Heart right ventricle (tissue), 16 donors: ENCODE measurements around the gene SELENOW. TPM values are rescaled to one million over a fixed set of nuclear protein-coding genes. Genes with fewer than 3 reads are reported as not detected.
A peak's percentile ranks its signal among the peaks of the same experiment; 100 is the strongest.
"Not testable (repeated sequence)": the region's sequence is repeated elsewhere in the genome, so short reads cannot be mapped to it uniquely, and the experiment has no call there.

Experiments used
- ATAC-seq, 8 donors: fragments of 200-7000 bp; cut with Tn5 transposase; one replicate each; pipeline ENCODE4 v1.9.1; 2020; ENCODE audit warnings: mild to moderate bottlenecking in 8 of 8, moderate library complexity in 8 of 8, moderate number of reproducible peaks in 1 of 8
- DNase-seq, 2 donors: peaks; one replicate each; pipeline ENCODE4 v3.0.0-alpha.2; 2020
- H3K27ac ChIP-seq, 10 donors: fragments of 200-600 bp; sonication (generic) in 2 of 10; one replicate each; pipeline versions ENCODE4 v1.5.0 to v1.8.0; 2020 to 2022; ENCODE audit warnings: mild to moderate bottlenecking in 3 of 10
- H3K27me3 ChIP-seq, 7 donors: fragments of 200-600 bp; one replicate each; pipeline ENCODE4 v1.8.0; 2021 to 2022; ENCODE audit warnings: mild to moderate bottlenecking in 2 of 7
- H3K36me3 ChIP-seq, 9 donors: fragments of 200-600 bp; sonication (generic) in 1 of 9; one replicate each; pipeline versions ENCODE4 v1.5.0 to v1.8.0; 2020 to 2022; ENCODE audit warnings: mild to moderate bottlenecking in 2 of 9
- H3K4me1 ChIP-seq, 9 donors: fragments of 200-600 bp; sonication (generic) in 1 of 9; one replicate each; pipeline versions ENCODE4 v1.5.0 to v1.8.0; 2020 to 2022; ENCODE audit warnings: mild to moderate bottlenecking in 4 of 9
- H3K4me3 ChIP-seq, 10 donors: fragments of 200-600 bp; sonication (generic) in 2 of 10; one replicate each; pipeline versions ENCODE4 v1.5.0 to v1.8.0; 2020 to 2022; ENCODE audit warnings: mild to moderate bottlenecking in 7 of 10, moderate library complexity in 2 of 10
- H3K9me3 ChIP-seq, 11 donors: fragments of 200-600 bp in 10 of 11; sonication (generic) in 2 of 11; one replicate each; pipeline versions ENCODE4 v1.5.0 to v1.8.0; 2013 to 2022; ENCODE audit warnings: mild to moderate bottlenecking in 2 of 11, control low read depth in 1 of 11, moderate library complexity in 1 of 11
- CTCF ChIP-seq, 9 donors: fragments of 200-600 bp; sonication (generic) in 2 of 9; IDR thresholded peaks; one replicate each; pipeline versions ENCODE4 v1.5.0 to v1.8.0; 2021 to 2022; ENCODE audit warnings: antibody characterized with exemption in 9 of 9, mild to moderate bottlenecking in 5 of 9, moderate library complexity in 1 of 9
- WGBS, 2 donors: extraction: QIAGEN DNeasy Blood & Tissue Kit; methylation state at CpG; one replicate each; pipeline ENCODE4 v1.1.7; 2013; ENCODE audit warnings: inconsistent platforms in 1 of 2; 5-methylcytosine and 5-hydroxymethylcytosine counted together
- intact Hi-C, 10 donors: fragments of 100-400 bp; cut with DNase I; formaldehyde crosslinking; loops; one replicate each; pipeline versions ENCODE4 v1.11.1 to v1.14.2; 2022
- polyA plus RNA-seq, 2 donors: library from polyadenylated mRNA; stranded (reverse); fragments of 200-250 nt; gene quantifications; one replicate each; pipeline ENCODE4 v1.2.3, GENCODE V29; 2013
- total RNA-seq, 10 donors: library from RNA; stranded (reverse); fragmentation: NEBNext Ultra II Directional in 3 of 10; extraction: Animal tissue kit (Norgen Biotek cat#: 25700) in 3 of 10; gene quantifications; one replicate each; pipeline versions ENCODE4 v1.2.1 to v1.2.4, GENCODE V29; 2021 to 2023
- donor health status: Arrhythmogenic right ventricular cardiomyopathy.
- donor health status: ischemic (EF 13 %, LVEDD 7.1; RV severe dilation, severe dysfunction).
- donor health status: healthy with polysubstance abuse.
- donor health status: DM: no; HTN: yes; CAD: no.
- donor health status: DM: no; HTN: no; CAD: no.
- donor health status: ischemic (EF 25% LVEDD 6.9; RV normal size, moderate dysfunction).
- donor health status: ischemic (EF 25% LVEDD 5.7; RV mildly dilated, moderate dysfunction).
- donor health status: healthy.
- donor health status: DM: yes; HTN: yes; CAD: no.
- donor health status: Ischemic cardiomyopathy.
- donor health status: ischemic (EF 35%, LVEDD 5.7; RV mildly dilated, moderate dysfunction).
- donor health status: nonischemic (EF 11% LVEDD 7.7; RV severe dilation, severe dysfunction).
- donor health status: DM: yes; HTN: yes; CAD: no.
- donor health status: PGD.
- donor health status: ischemic (EF 29% LVEDD 5.4; RV normal size, mild dysfunction).
- donor health status: nonischemic (EF 23%, LVEDD 6.1; RV moderate dilation, normal function).

The SELENOW gene
- total and polyA plus RNA-seq, 12 donors, result 711 to 1,774 (median 1,009) TPM

DNA sequence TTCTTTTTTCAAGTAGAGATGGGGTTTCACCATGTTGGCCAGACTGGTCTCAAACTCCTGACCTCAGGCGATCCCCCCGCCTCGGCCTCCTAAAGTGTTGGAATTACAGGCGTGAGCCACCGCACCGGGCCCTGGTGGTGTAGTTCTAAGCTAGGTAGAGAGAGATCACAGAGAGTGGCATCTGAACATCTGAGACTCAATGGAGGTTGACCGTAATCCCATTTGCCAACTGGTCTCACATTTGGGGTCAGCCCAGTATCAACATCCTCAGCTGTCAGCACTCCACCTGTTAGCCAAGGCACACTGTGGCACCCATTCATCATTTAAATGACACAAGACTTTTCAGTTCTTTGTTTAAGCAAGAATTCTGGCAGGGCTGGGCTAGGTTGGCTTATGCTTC is 8.1 kb downstream of the SELENOW start:
- intact Hi-C loops, result loop anchor here in 5 of 10 donors (5.0 kb wide), 3 partner anchors 69 to 79 kb away; partner anchors contain the start of gene EHD2 (in 3 of the 5)
- no peaks in the 10 kb centered on the region for H3K27me3 ChIP-seq
- WGBS, 2 donors, result 93 to 94% methylated on average over 7 of the region's 7 CpGs
- no peak for DNase-seq
- no peaks in the 10 kb centered on the region for H3K9me3 ChIP-seq
- peaks cover 0 to 38% (median 20%) of the 10 kb centered on the region in 9 donors for H3K4me1 ChIP-seq
- ATAC-seq, result no peak
- no peak overlapping the region for H3K4me3 ChIP-seq
- TF ChIP-seq CTCF (IDR thresholded peaks at IDR 0.05), result no peak
- peaks cover 0 to 64% (median 34%) of the 10 kb centered on the region in 9 donors for H3K36me3 ChIP-seq
- peak overlapping the region in 1 of 10 donors; percentile 26 for H3K27ac ChIP-seq

GRCh38 chr19:47787307-47787706 is 8.8 kb downstream of the SELENOW start:
- DNase-seq, H3K9me3 ChIP-seq, ATAC-seq, H3K4me3 ChIP-seq, H3K27me3 ChIP-seq: not testable (repeated sequence)
- peak overlapping the region in 2 of 10 donors; percentile 5 to 26 for H3K27ac ChIP-seq
- WGBS, 2 donors, result 67% methylated on average over 10 of the region's 10 CpGs
- intact Hi-C loops, result loop anchor here in 5 of 10 donors (5.0 kb wide), 3 partner anchors 70 to 80 kb away; partner anchors contain the start of gene EHD2 (in 3 of the 5)
- H3K4me1 ChIP-seq, result peaks cover 0 to 30% (median 13%) of the 10 kb centered on the region in 9 donors
- H3K36me3 ChIP-seq, result peaks cover 0 to 61% (median 34%) of the 10 kb centered on the region in 9 donors

- intact Hi-C loops, result loop anchor here in 8 of 10 donors (1.0 to 10.0 kb wide), 8 partner anchors 23 to 83 kb away; partner anchors contain the start of gene EHD2 (in 5 of the 8)
- Histone ChIP-seq H3K36me3 (peaks cover 0 to 35% (median 18%) of the 10 kb centered on the region in 9 donors), H3K4me1 (peaks cover 0 to 15% (median 0%) of the 10 kb centered on the region in 9 donors)
- not testable (repeated sequence) for H3K4me3 ChIP-seq, H3K9me3 ChIP-seq, DNase-seq, H3K27me3 ChIP-seq, H3K27ac ChIP-seq, ATAC-seq
- 94 to 95% methylated on average over 13 of the region's 13 CpGs for WGBS, 2 donors
These were observed 11.3 kb downstream of the SELENOW start for GRCh38 chr19:47789811-47790210.

- 13 to 16% methylated on average over 10 of the region's 10 CpGs for WGBS, 2 donors
- H3K9me3 ChIP-seq, result peaks cover 0 to 8% (median 0%) of the 10 kb centered on the region in 11 donors
- no peak overlapping the region for H3K4me3 ChIP-seq
- DNase-seq, result peak; percentile 80 to 88
- H3K36me3 ChIP-seq, result peaks cover 0 to 30% (median 12%) of the 10 kb centered on the region in 9 donors
- ATAC-seq, result peak; percentile 40 to 81 (median 66)
- peaks cover 0 to 15% (median 0%) of the 10 kb centered on the region in 9 donors for H3K4me1 ChIP-seq
- H3K27ac ChIP-seq, result no peak overlapping the region
- TF ChIP-seq CTCF (IDR thresholded peaks at IDR 0.05), result peak; percentile 73 to 87 (median 84)
- no peaks in the 10 kb centered on the region for H3K27me3 ChIP-seq
- intact Hi-C loops, result loop anchor here in 2 of 10 donors (5.0 to 10.0 kb wide), 2 partner anchors 74 to 78 kb away; partner anchors contain the start of gene EHD2 (in 1 of the 2)
These were observed 11.9 kb downstream of the SELENOW start for GRCh38 chr19:47790398-47790814.

- H3K27me3 ChIP-seq, result no peaks in the 10 kb centered on the region
- H3K9me3 ChIP-seq, result peaks cover 0 to 8% (median 0%) of the 10 kb centered on the region in 11 donors
- peaks cover 0 to 7% (median 0%) of the 10 kb centered on the region in 9 donors for H3K36me3 ChIP-seq
- WGBS, 2 donors, result 95 to 100% methylated on average over 1 of the region's 1 CpG
- H3K4me3 ChIP-seq, result no peak overlapping the region
- no peak overlapping the region for H3K27ac ChIP-seq
- DNase-seq, result no peak
- peaks cover 0 to 11% (median 0%) of the 10 kb centered on the region in 9 donors for H3K4me1 ChIP-seq
- no peak for ATAC-seq
- intact Hi-C loops, result loop anchor here in 2 of 10 donors (5.0 to 10.0 kb wide), 2 partner anchors 72 to 80 kb away; partner anchors contain the start of gene EHD2 (in 1 of the 2)
- TF ChIP-seq CTCF (IDR thresholded peaks at IDR 0.05), result no peak
These were observed 14.1 kb downstream of the SELENOW start for GRCh38 chr19:47792616-47793015.
